Astrocyte (in vitro differentiated cells and primary cell): Measurements from ENCODE around the gene TMEM63B. TPM values are rescaled to one million over a fixed set of nuclear protein-coding genes. Genes with fewer than 3 reads are reported as not detected.

Experiments
- DNase-seq: peaks from one replicate; pipeline ENCODE4 v3.0.0-alpha.2; 2010; ENCODE audit warnings: low read depth
- FAIRE-seq: peaks from 2 replicates; lab custom pipeline; 2011; peaks lifted over from hg19 to GRCh38; lab: Jason Lieb, UNC
- H2AFZ ChIP-seq: 2 replicates; pipeline ENCODE4 v1.6.0; 2012; ENCODE audit warnings: low read depth, low read length, inconsistent platforms
- H3K27ac ChIP-seq: 2 replicates; pipeline ENCODE4 v1.5.1; 2011; ENCODE audit warnings: low read depth, low read length, inconsistent platforms
- H3K27me3 ChIP-seq: 2 replicates; pipeline ENCODE4 v1.6.0; 2011; ENCODE audit warnings: low read length, inconsistent platforms; ENCODE audit not compliant: insufficient read depth
- H3K36me3 ChIP-seq: 2 replicates; pipeline ENCODE4 v1.5.1; 2011; ENCODE audit warnings: low read length, inconsistent platforms; ENCODE audit not compliant: insufficient read depth
- H3K4me1 ChIP-seq: 2 replicates; pipeline ENCODE4 v1.5.1; 2011; ENCODE audit warnings: low read length, inconsistent platforms; ENCODE audit not compliant: insufficient read depth
- H3K4me2 ChIP-seq: 2 replicates; pipeline ENCODE4 v1.6.0; 2012; ENCODE audit warnings: low read length, inconsistent platforms
- H3K4me3 ChIP-seq: 2 replicates; pipeline ENCODE4 v1.5.1; 2011; ENCODE audit warnings: low read depth, mild to moderate bottlenecking, low read length, inconsistent platforms; ENCODE audit not compliant: insufficient read depth
- H3K79me2 ChIP-seq: 2 replicates; pipeline ENCODE4 v1.6.0; 2012; ENCODE audit warnings: mild to moderate bottlenecking, low read length, inconsistent platforms; ENCODE audit not compliant: insufficient read depth
- H3K9ac ChIP-seq: 2 replicates; pipeline ENCODE4 v1.6.0; 2012; ENCODE audit warnings: mild to moderate bottlenecking, low read length, inconsistent platforms
- H3K9me3 ChIP-seq: 2 replicates; pipeline ENCODE4 v1.5.1; 2012; ENCODE audit warnings: low read depth, mild to moderate bottlenecking, low read length, inconsistent platforms; ENCODE audit not compliant: insufficient read depth
- H4K20me1 ChIP-seq: 2 replicates; pipeline ENCODE4 v1.6.0; 2012; ENCODE audit warnings: low read length, inconsistent platforms; ENCODE audit not compliant: insufficient read depth
- H3K27ac Mint-ChIP-seq: one replicate; pipeline ENCODE4 v1.8.0; 2021; ENCODE audit warnings: mild to moderate bottlenecking, mixed read lengths; ENCODE audit not compliant: unreplicated experiment
- H3K27me3 Mint-ChIP-seq: one replicate; pipeline ENCODE4 v1.8.0; 2021; ENCODE audit warnings: low read depth, mixed read lengths; ENCODE audit not compliant: unreplicated experiment
- H3K36me3 Mint-ChIP-seq: one replicate; pipeline ENCODE4 v1.8.0; 2021; ENCODE audit warnings: low read depth, mixed read lengths; ENCODE audit not compliant: unreplicated experiment
- H3K4me1 Mint-ChIP-seq: one replicate; pipeline ENCODE4 v1.8.0; 2021; ENCODE audit warnings: low read depth, mixed read lengths; ENCODE audit not compliant: unreplicated experiment
- H3K4me3 Mint-ChIP-seq: one replicate; pipeline ENCODE4 v1.8.0; 2021; ENCODE audit warnings: mild to moderate bottlenecking, moderate library complexity, mixed read lengths; ENCODE audit not compliant: unreplicated experiment
- H3K9me3 Mint-ChIP-seq: one replicate; pipeline ENCODE4 v1.8.0; 2021; ENCODE audit warnings: mild to moderate bottlenecking, mixed read lengths; ENCODE audit not compliant: unreplicated experiment
- CTCF ChIP-seq: IDR thresholded peaks from 2 replicates; pipeline ENCODE4 v1.5.1; 2011; ENCODE audit warnings: low read depth, mild to moderate bottlenecking, inconsistent platforms, low read length, moderate library complexity; ENCODE audit not compliant: insufficient read depth
- EZH2 ChIP-seq: IDR thresholded peaks from 2 replicates; pipeline ENCODE4 v1.6.1; 2012; ENCODE audit warnings: mild to moderate bottlenecking, low read length, inconsistent platforms; ENCODE audit not compliant: insufficient read depth
- total RNA-seq: library from RNA; stranded (reverse); gene quantifications from 2 replicates; pipeline ENCODE4 v1.2.1, GENCODE V29; 2021

The TMEM63B gene
- total RNA-seq, 1 donor from 2014 or later: 86.6 TPM

GRCh38 chr6:44129841-44130322 lies 2.5 kb downstream of the TMEM63B start:
- H3K9ac ChIP-seq: no peak overlapping the region
- peaks cover 26% of the 10 kb centered on the region for H3K4me1 ChIP-seq
- H3K4me3 Mint-ChIP-seq: peak overlapping the region; percentile 90
- no peak overlapping the region for H3K27ac Mint-ChIP-seq
- no peaks in the 10 kb centered on the region for H3K9me3 Mint-ChIP-seq
- no peaks in the 10 kb centered on the region for H3K27me3 Mint-ChIP-seq
- H3K4me3 ChIP-seq: no peak overlapping the region
- no peak overlapping the region for H3K27ac ChIP-seq
- FAIRE-seq: no peak
- peaks cover 50% of the 10 kb centered on the region for H3K79me2 ChIP-seq
- peaks cover 10% of the 10 kb centered on the region for H3K4me1 Mint-ChIP-seq
- H3K4me2 ChIP-seq: no peak overlapping the region
- peaks cover 72% of the 10 kb centered on the region for H4K20me1 ChIP-seq
- no peak overlapping the region for H2AFZ ChIP-seq
- DNase-seq: no peak
- H3K27me3 ChIP-seq: no peaks in the 10 kb centered on the region
- H3K9me3 ChIP-seq: no peaks in the 10 kb centered on the region
- TF ChIP-seq EZH2: no peak
- TF ChIP-seq CTCF: no peak
- H3K36me3 Mint-ChIP-seq: peaks cover 10% of the 10 kb centered on the region
- peaks cover 2% of the 10 kb centered on the region for H3K36me3 ChIP-seq

- FAIRE-seq (no peak), DNase-seq (no peak)
- TF ChIP-seq CTCF (no peak), EZH2 (no peak)
- Histone ChIP-seq H3K4me3 (no peak overlapping the region), H3K27me3 (no peaks in the 10 kb centered on the region), H3K4me1 (peaks cover 12% of the 10 kb centered on the region), H4K20me1 (peaks cover 66% of the 10 kb centered on the region), H3K27ac (no peak overlapping the region), H3K79me2 (peaks cover 30% of the 10 kb centered on the region), H3K36me3 (peaks cover 2% of the 10 kb centered on the region), H2AFZ (no peak overlapping the region), H3K9ac (no peak overlapping the region), H3K4me2 (no peak overlapping the region), H3K9me3 (no peaks in the 10 kb centered on the region)
- H3K27me3 Mint-ChIP-seq: no peaks in the 10 kb centered on the region
- peaks cover 3% of the 10 kb centered on the region for H3K4me1 Mint-ChIP-seq
- no peak overlapping the region for H3K4me3 Mint-ChIP-seq
- H3K9me3 Mint-ChIP-seq: no peaks in the 10 kb centered on the region
- no peak overlapping the region for H3K27ac Mint-ChIP-seq
- peaks cover 25% of the 10 kb centered on the region for H3K36me3 Mint-ChIP-seq
Measured at GRCh38 chr6:44131892-44132291, 4.5 kb downstream of the TMEM63B start.

- Histone ChIP-seq H3K4me3 (no peak overlapping the region), H3K79me2 (peaks cover 29% of the 10 kb centered on the region), H3K36me3 (peaks cover 2% of the 10 kb centered on the region), H3K4me1 (peaks cover 12% of the 10 kb centered on the region), H3K4me2 (no peak overlapping the region), H2AFZ (no peak overlapping the region), H3K27ac (no peak overlapping the region), H3K27me3 (no peaks in the 10 kb centered on the region), H3K9me3 (no peaks in the 10 kb centered on the region), H4K20me1 (peaks cover 66% of the 10 kb centered on the region), H3K9ac (no peak overlapping the region)
- TF ChIP-seq EZH2 (no peak), CTCF (no peak)
- peaks cover 3% of the 10 kb centered on the region for H3K4me1 Mint-ChIP-seq
- no peak overlapping the region for H3K4me3 Mint-ChIP-seq
- no peaks in the 10 kb centered on the region for H3K9me3 Mint-ChIP-seq
- H3K36me3 Mint-ChIP-seq: peaks cover 28% of the 10 kb centered on the region
- FAIRE-seq (no peak), DNase-seq (no peak)
- no peaks in the 10 kb centered on the region for H3K27me3 Mint-ChIP-seq
- peak overlapping the region; percentile 88 for H3K27ac Mint-ChIP-seq
Measured at GRCh38 chr6:44132476-44132875, 5.1 kb downstream of the TMEM63B start.
